Muscle layer of colon (tissue), 2 donors: ENCODE measurements around the gene ALG13.

ENCODE experiments used
- H3K27ac ChIP-seq: one replicate; pipeline ENCODE4 v1.7.0; 2013; ENCODE audit warnings: low read depth, mild to moderate bottlenecking, low read length, moderate library complexity
- H3K27me3 ChIP-seq, 2 donors: one replicate each; pipeline ENCODE4 v1.7.0; 2013; ENCODE audit warnings: low read length in 2 of 2, mild to moderate bottlenecking in 2 of 2; ENCODE audit not compliant: insufficient read depth in 2 of 2, control insufficient read depth in 1 of 2
- H3K36me3 ChIP-seq: one replicate; pipeline ENCODE4 v1.7.0; 2013; ENCODE audit warnings: mild to moderate bottlenecking, low read length; ENCODE audit not compliant: insufficient read depth
- H3K4me1 ChIP-seq: one replicate; pipeline ENCODE4 v1.7.0; 2013; ENCODE audit warnings: mild to moderate bottlenecking, low read length; ENCODE audit not compliant: insufficient read depth
- H3K4me3 ChIP-seq, 2 donors: one replicate each; pipeline ENCODE4 v1.7.0; 2013; ENCODE audit warnings: low read length in 2 of 2, low read depth in 1 of 2, mild to moderate bottlenecking in 1 of 2, moderate library complexity in 1 of 2
- H3K9ac ChIP-seq: one replicate; pipeline ENCODE4 v1.7.0; 2013; ENCODE audit warnings: low read length
- H3K9me3 ChIP-seq: one replicate; pipeline ENCODE4 v1.7.0; 2013; ENCODE audit warnings: mild to moderate bottlenecking, low read length
- donor health status: abdominal sarcoma.
- donor health status: Adenocarcinoma of cecum.

The ALG13 gene

DNA sequence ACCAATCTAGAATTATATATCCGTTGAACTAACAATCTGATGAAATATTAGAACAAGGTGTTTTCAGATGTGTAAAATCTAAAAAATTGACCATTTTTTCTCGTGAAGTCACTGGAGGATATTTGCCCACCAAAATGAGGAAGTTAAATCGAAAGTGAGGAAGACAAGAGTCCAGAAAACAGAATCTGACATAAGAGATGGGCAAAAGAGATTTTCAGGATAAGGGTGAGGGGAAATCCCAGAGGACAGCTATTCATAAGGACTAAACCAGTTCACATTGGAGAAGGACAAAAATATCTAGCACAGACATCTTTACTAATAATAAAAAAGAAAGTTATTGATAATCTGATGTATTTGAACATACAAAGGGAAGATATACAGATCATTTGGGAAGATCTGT lies 18.7 kb upstream of the ALG13 start:
- H3K4me1 ChIP-seq = no peaks in the 10 kb centered on the region
- no peaks in the 10 kb centered on the region for H3K9me3 ChIP-seq
- no peak overlapping the region for H3K27ac ChIP-seq
- H3K4me3 ChIP-seq = no peak overlapping the region
- H3K9ac ChIP-seq = no peak overlapping the region
- no peaks in the 10 kb centered on the region for H3K27me3 ChIP-seq
- H3K36me3 ChIP-seq = no peaks in the 10 kb centered on the region

GRCh38 chrX:111671668-111672067 lies 9.3 kb upstream of the ALG13 start:
- Histone ChIP-seq H3K27me3 (peaks cover 0 to 4% of the 10 kb centered on the region in 2 donors), H3K9me3 (no peaks in the 10 kb centered on the region), H3K4me3 (no peak overlapping the region), H3K36me3 (no peaks in the 10 kb centered on the region), H3K9ac (no peak overlapping the region), H3K4me1 (no peaks in the 10 kb centered on the region), H3K27ac (no peak overlapping the region)

DNA sequence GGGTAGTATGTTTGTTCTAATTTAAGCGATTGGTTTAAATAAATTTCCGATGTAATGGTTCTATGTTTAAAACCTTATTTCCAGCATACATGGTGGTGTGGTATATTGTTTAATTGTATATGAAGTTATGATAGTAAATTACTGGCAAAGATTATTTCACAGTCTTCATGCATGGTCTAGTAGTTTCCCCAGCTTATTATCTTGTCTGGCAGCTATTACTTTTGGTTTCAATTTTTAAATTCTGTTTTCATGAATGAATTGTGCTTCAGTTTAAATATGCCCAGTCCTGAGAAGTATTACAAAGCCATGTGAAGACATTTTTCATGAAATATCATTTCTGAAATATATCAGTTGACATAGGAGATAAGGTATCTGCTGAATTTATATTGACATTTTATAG lies 6.3 kb downstream of the ALG13 start:
- Histone ChIP-seq H3K4me3 (no peak overlapping the region), H3K36me3 (peaks cover 11% of the 10 kb centered on the region), H3K9me3 (no peaks in the 10 kb centered on the region), H3K27me3 (no peaks in the 10 kb centered on the region), H3K27ac (no peak overlapping the region), H3K9ac (no peak overlapping the region), H3K4me1 (peaks cover 4% of the 10 kb centered on the region)

DNA sequence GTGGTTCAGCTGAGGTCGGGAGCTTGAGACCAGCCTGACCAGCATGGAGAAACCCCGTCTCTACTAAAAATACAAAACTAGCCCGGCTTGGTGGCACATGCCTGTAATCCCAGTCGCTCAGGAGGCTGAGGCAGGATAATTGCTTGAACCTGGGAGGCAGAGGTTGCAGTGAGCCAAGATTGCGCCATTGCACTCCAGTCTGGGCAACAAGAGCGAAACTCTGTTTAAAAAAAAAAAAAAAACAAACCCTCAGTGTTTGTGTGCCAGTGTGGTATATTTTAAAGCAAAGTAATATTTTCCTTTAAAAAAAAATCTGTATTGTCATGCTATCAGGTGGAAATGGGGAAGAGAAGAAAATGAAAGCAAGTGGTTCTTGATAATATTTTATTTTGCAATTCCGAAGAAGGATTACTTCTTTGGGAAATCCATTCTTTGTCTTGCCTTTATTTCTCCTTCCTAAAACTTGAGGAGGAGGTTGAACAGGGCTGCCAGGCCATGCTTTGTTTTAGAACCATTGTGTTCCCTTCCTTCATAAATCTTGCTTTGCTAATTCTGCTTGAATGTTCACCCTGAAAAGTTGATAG lies 14.4 kb downstream of the ALG13 start:
- Histone ChIP-seq H3K27ac (no peak overlapping the region), H3K36me3 (no peaks in the 10 kb centered on the region), H3K27me3 (no peaks in the 10 kb centered on the region), H3K9me3 (no peaks in the 10 kb centered on the region), H3K4me3 (no peak overlapping the region), H3K9ac (no peak overlapping the region), H3K4me1 (no peaks in the 10 kb centered on the region)

DNA sequence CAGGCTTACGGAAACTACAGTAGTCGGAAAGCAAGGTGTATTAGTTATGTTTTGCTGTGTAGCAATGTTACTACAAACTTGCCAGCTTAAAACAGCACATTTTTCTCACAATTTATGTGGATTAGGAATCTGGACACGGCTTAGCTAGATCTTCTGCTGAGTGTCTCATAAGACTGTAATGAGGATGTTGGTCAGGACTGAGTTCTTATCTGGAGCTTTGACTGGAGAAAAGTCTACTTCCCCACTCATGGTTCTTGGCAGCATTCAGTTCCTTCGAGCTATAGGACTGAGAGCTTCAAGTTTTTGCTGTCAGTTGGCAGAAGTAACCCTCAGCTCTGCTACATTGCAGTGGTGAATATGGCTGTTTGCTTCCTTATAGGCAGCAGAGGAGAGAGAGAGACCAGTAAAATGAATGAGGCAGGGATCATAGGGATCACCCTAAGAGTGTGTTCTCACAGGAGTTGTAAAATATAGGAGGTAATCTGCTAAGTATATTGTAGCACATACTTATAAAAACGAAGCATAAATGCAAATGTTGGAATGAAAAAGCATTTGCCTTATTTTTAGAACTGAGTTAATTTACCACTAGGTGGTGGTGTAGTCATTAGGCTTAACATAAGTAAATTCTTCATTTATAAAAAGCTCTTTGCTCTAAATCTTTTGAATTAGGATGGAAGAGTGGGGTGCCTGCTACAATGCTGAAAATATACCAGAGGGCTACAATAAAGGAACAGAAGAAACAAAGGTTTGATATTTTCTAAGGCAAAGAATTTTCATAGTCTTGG lies 38.6 kb downstream of the ALG13 start:
- Histone ChIP-seq H3K4me3 (no peak overlapping the region), H3K9ac (no peak overlapping the region), H3K36me3 (peaks cover 6% of the 10 kb centered on the region), H3K27me3 (no peaks in the 10 kb centered on the region), H3K4me1 (no peaks in the 10 kb centered on the region), H3K27ac (no peak overlapping the region), H3K9me3 (no peaks in the 10 kb centered on the region)

DNA sequence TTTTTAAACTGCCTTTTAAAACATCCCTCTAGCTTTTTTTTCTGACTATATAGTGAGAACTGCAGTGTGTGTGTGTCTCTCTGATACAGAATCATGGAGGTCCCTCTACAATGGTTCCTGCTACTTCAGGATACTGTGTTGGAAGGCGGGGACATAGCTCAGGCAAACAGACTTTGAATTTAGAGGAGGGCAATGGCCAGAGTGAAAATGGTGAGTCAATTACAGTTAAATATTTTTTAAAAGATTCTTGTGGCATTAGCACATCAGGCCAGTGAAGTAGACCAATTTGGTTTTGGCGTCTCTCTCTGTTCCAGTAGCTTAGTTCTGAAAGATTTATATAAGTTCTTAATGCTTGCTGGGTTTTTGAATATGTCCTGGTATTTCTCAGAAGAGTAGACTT lies 47.1 kb downstream of the ALG13 start:
- Histone ChIP-seq H3K4me1 (no peaks in the 10 kb centered on the region), H3K4me3 (no peak overlapping the region), H3K27me3 (no peaks in the 10 kb centered on the region), H3K36me3 (peaks cover 19% of the 10 kb centered on the region), H3K27ac (no peak overlapping the region), H3K9me3 (no peaks in the 10 kb centered on the region), H3K9ac (no peak overlapping the region)

GRCh38 chrX:111731351-111731750 lies 50.4 kb downstream of the ALG13 start:
- H3K36me3 ChIP-seq = peaks cover 16% of the 10 kb centered on the region

GRCh38 chrX:111736571-111736970 lies 55.6 kb downstream of the ALG13 start:
- Histone ChIP-seq H3K4me3 (no peak overlapping the region), H3K9me3 (no peaks in the 10 kb centered on the region), H3K4me1 (no peaks in the 10 kb centered on the region), H3K9ac (no peak overlapping the region), H3K27me3 (no peaks in the 10 kb centered on the region), H3K36me3 (peaks cover 20% of the 10 kb centered on the region), H3K27ac (no peak overlapping the region)

More at GRCh38 chrX:111731351-111731750, 50.4 kb downstream of the ALG13 start:
- Histone ChIP-seq H3K4me1 (no peaks in the 10 kb centered on the region), H3K27ac (no peak overlapping the region), H3K4me3 (no peak overlapping the region), H3K27me3 (no peaks in the 10 kb centered on the region), H3K9ac (no peak overlapping the region), H3K9me3 (no peaks in the 10 kb centered on the region)

DNA sequence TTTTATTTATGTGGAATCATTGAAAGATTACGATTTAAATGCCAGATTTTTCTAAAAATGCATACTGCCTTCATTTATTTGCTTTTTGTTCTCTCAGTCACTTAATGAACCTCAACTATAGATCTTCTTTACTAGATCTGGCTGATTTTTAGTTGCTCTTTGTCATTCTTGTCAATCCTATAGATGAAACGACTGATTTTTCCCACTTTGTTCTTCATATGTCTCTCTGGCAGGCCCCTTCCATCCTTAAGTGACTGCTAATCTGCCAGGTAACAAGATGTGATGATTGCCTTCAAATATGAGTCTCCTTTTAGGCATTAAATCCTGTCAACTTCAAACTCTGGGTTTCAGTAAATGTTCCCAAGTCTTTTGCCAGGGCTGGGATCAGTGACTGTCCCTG lies 61.0 kb downstream of the ALG13 start:
- Histone ChIP-seq H3K36me3 (peaks cover 6% of the 10 kb centered on the region), H3K27me3 (no peaks in the 10 kb centered on the region), H3K4me3 (no peak overlapping the region), H3K9me3 (no peaks in the 10 kb centered on the region), H3K9ac (no peak overlapping the region), H3K4me1 (no peaks in the 10 kb centered on the region), H3K27ac (no peak overlapping the region)

- no peak overlapping the region for H3K27ac ChIP-seq
- no peaks in the 10 kb centered on the region for H3K4me1 ChIP-seq
- H3K9me3 ChIP-seq = no peaks in the 10 kb centered on the region
- no peak overlapping the region for H3K9ac ChIP-seq
- no peaks in the 10 kb centered on the region for H3K27me3 ChIP-seq
- H3K36me3 ChIP-seq = no peaks in the 10 kb centered on the region
- H3K4me3 ChIP-seq = no peak overlapping the region
These were observed 62.3 kb downstream of the ALG13 start for GRCh38 chrX:111743316-111743715.

GRCh38 chrX:111756486-111756885 lies 75.5 kb downstream of the ALG13 start:
- Histone ChIP-seq H3K27me3 (no peaks in the 10 kb centered on the region), H3K4me1 (no peaks in the 10 kb centered on the region), H3K27ac (no peak overlapping the region), H3K9ac (no peak overlapping the region), H3K36me3 (peaks cover 10% of the 10 kb centered on the region), H3K9me3 (no peaks in the 10 kb centered on the region), H3K4me3 (no peak overlapping the region)

GRCh38 chrX:111759686-111760085 lies 78.7 kb downstream of the ALG13 start:
- Histone ChIP-seq H3K9me3 (no peaks in the 10 kb centered on the region), H3K4me3 (no peak overlapping the region), H3K4me1 (no peaks in the 10 kb centered on the region), H3K9ac (no peak overlapping the region), H3K27me3 (no peaks in the 10 kb centered on the region), H3K27ac (no peak overlapping the region), H3K36me3 (no peaks in the 10 kb centered on the region)
